Activated gamma-delta T cell (primary cell): ENCODE data around the gene SLC12A2.

Experiments used
- DNase-seq: peaks from one replicate; lab custom pipeline; 2025; lab: John Stamatoyannopoulos, UW
- total RNA-seq, 2 donors: gene quantifications; one replicate each; lab custom pipeline; 2026; lab: John Stamatoyannopoulos, UW

The SLC12A2 gene
- 44.6 to 46.5 reads per million in 2 donors for total RNA-seq

- peak; percentile 87 for DNase-seq
These were observed at the start of gene SLC12A2 for GRCh38 chr5:128083033-128083810. Gene SLC12A2 (plus strand): TSS chr5:128083766. CDS start chr5:128083955, 189 bp downstream.

- no peak for DNase-seq
These were observed 47.9 kb upstream of the SLC12A2 start for GRCh38 chr5:128035689-128036088.

- no peak for DNase-seq
These were observed 46.6 kb upstream of the SLC12A2 start for GRCh38 chr5:128036950-128037349.

- no peak for DNase-seq
These were observed 44.9 kb upstream of the SLC12A2 start for GRCh38 chr5:128038643-128039042.

GRCh38 chr5:128040927-128041326 lies 42.6 kb upstream of the SLC12A2 start:
- no peak for DNase-seq

- no peak for DNase-seq
These were observed 30.8 kb upstream of the SLC12A2 start for GRCh38 chr5:128052780-128053179.

GRCh38 chr5:128053291-128053954 lies 30.1 kb upstream of the SLC12A2 start:
- no peak for DNase-seq

- DNase-seq = no peak
These were observed 22.8 kb upstream of the SLC12A2 start for GRCh38 chr5:128060644-128061385.

GRCh38 chr5:128062172-128062746 lies 21.3 kb upstream of the SLC12A2 start:
- DNase-seq = no peak

GRCh38 chr5:128074171-128074570 lies 9.4 kb upstream of the SLC12A2 start:
- no peak for DNase-seq

- no peak for DNase-seq
These were observed 8.6 kb upstream of the SLC12A2 start for GRCh38 chr5:128074953-128075352.

GRCh38 chr5:128077526-128077925 lies 6.0 kb upstream of the SLC12A2 start:
- DNase-seq = no peak

GRCh38 chr5:128081111-128081851 lies 2.3 kb upstream of the SLC12A2 start:
- DNase-seq = no peak

GRCh38 chr5:128082551-128083032 lies 974 bp upstream of the SLC12A2 start:
- no peak for DNase-seq

- DNase-seq = no peak
These were observed 253 bp downstream of the SLC12A2 start for GRCh38 chr5:128083811-128084227.

GRCh38 chr5:128084228-128085167 lies 932 bp downstream of the SLC12A2 start:
- peak; percentile 37 for DNase-seq

GRCh38 chr5:128085413-128085812 lies 1.8 kb downstream of the SLC12A2 start:
- no peak for DNase-seq

GRCh38 chr5:128091579-128091978 lies 8.0 kb downstream of the SLC12A2 start:
- DNase-seq = no peak

GRCh38 chr5:128092144-128092543 lies 8.6 kb downstream of the SLC12A2 start:
- no peak for DNase-seq

GRCh38 chr5:128093368-128093767 lies 9.8 kb downstream of the SLC12A2 start:
- DNase-seq = no peak
